ENCODE measurements around the gene CHD6. TPM values are rescaled to one million over a fixed set of nuclear protein-coding genes. Genes with fewer than 3 reads are reported as not detected.

CHD6 gene
- total and polyA plus RNA-seq, 2 of the 13 experiments (the other 11 are each of a cell fraction or from before 2014, with no cell fraction given) = 14.4 to 52.0 TPM

- TF ChIP-seq ZNF766 (CRISPR knock-in tag; IDR thresholded peaks at IDR 0.05; ENCODE audit: borderline replicate concordance) = no peak
- peak; percentile 44; the same call in 1 of the 2 replicates for TF ChIP-seq SALL1 (CRISPR knock-in tag; IDR thresholded peaks at IDR 0.05)
- TF ChIP-seq ESRRA (CRISPR knock-in tag; IDR thresholded peaks at IDR 0.05; ENCODE audit: low read depth) = peak; percentile 81
- no peak for TF ChIP-seq ZNF557 (CRISPR knock-in tag; IDR thresholded peaks at IDR 0.05)
- peak; percentile 86 for TF ChIP-seq RARA (CRISPR knock-in tag; IDR thresholded peaks at IDR 0.05)
- TF ChIP-seq CAMTA2 (CRISPR knock-in tag; IDR thresholded peaks at IDR 0.05; ENCODE audit: borderline replicate concordance) = no peak
- peak; percentile 41 for TF ChIP-seq ZGPAT (CRISPR knock-in tag; IDR thresholded peaks at IDR 0.05)
- no peak for TF ChIP-seq ZNF235 (CRISPR knock-in tag; IDR thresholded peaks at IDR 0.05; ENCODE audit: borderline replicate concordance)
- TF ChIP-seq CENPX (CRISPR knock-in tag; IDR thresholded peaks at IDR 0.05) = no peak
- TF ChIP-seq, protein P1, sequence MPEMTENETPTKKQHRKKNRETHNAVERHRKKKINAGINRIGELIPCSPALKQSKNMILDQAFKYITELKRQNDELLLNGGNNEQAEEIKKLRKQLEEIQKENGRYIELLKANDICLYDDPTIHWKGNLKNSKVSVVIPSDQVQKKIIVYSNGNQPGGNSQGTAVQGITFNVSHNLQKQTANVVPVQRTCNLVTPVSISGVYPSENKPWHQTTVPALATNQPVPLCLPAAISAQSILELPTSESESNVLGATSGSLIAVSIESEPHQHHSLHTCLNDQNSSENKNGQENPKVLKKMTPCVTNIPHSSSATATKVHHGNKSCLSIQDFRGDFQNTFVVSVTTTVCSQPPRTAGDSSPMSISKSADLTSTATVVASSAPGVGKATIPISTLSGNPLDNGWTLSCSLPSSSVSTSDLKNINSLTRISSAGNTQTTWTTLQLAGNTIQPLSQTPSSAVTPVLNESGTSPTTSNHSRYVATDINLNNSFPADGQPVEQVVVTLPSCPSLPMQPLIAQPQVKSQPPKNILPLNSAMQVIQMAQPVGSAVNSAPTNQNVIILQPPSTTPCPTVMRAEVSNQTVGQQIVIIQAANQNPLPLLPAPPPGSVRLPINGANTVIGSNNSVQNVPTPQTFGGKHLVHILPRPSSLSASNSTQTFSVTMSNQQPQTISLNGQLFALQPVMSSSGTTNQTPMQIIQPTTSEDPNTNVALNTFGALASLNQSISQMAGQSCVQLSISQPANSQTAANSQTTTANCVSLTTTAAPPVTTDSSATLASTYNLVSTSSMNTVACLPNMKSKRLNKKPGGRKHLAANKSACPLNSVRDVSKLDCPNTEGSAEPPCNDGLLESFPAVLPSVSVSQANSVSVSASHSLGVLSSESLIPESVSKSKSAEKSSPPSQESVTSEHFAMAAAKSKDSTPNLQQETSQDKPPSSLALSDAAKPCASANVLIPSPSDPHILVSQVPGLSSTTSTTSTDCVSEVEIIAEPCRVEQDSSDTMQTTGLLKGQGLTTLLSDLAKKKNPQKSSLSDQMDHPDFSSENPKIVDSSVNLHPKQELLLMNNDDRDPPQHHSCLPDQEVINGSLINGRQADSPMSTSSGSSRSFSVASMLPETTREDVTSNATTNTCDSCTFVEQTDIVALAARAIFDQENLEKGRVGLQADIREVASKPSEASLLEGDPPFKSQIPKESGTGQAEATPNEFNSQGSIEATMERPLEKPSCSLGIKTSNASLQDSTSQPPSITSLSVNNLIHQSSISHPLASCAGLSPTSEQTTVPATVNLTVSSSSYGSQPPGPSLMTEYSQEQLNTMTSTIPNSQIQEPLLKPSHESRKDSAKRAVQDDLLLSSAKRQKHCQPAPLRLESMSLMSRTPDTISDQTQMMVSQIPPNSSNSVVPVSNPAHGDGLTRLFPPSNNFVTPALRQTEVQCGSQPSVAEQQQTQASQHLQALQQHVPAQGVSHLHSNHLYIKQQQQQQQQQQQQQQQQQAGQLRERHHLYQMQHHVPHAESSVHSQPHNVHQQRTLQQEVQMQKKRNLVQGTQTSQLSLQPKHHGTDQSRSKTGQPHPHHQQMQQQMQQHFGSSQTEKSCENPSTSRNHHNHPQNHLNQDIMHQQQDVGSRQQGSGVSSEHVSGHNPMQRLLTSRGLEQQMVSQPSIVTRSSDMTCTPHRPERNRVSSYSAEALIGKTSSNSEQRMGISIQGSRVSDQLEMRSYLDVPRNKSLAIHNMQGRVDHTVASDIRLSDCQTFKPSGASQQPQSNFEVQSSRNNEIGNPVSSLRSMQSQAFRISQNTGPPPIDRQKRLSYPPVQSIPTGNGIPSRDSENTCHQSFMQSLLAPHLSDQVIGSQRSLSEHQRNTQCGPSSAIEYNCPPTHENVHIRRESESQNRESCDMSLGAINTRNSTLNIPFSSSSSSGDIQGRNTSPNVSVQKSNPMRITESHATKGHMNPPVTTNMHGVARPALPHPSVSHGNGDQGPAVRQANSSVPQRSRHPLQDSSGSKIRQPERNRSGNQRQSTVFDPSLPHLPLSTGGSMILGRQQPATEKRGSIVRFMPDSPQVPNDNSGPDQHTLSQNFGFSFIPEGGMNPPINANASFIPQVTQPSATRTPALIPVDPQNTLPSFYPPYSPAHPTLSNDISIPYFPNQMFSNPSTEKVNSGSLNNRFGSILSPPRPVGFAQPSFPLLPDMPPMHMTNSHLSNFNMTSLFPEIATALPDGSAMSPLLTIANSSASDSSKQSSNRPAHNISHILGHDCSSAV (CRISPR knock-in tag; IDR thresholded peaks at IDR 0.05; ENCODE audit: borderline replicate concordance) = no peak
- no peak for TF ChIP-seq CEBPZ (IDR thresholded peaks at IDR 0.05; ENCODE audit: low read length)
- TF ChIP-seq ZNF556 (CRISPR knock-in tag; IDR thresholded peaks at IDR 0.05; ENCODE audit: borderline replicate concordance) = no peak; the same call in 1 of the 2 replicates
- TF ChIP-seq ZBTB26 (CRISPR knock-in tag; IDR thresholded peaks at IDR 0.05; ENCODE audit: borderline replicate concordance) = no peak
- no peak for TF ChIP-seq MTF1 (CRISPR knock-in tag; IDR thresholded peaks at IDR 0.05)
These were observed 40.8 kb downstream of the CHD6 start (continued) for GRCh38 chr20:41577129-41578009.

Measured in HepG2 (cell line).